ENCODE measurements around the gene MSI2. TPM values are rescaled to one million over a fixed set of nuclear protein-coding genes. Genes with fewer than 3 reads are reported as not detected.

MSI2 gene
- total RNA-seq, 1 donor from 2014 or later, result 54.9 TPM

DNA sequence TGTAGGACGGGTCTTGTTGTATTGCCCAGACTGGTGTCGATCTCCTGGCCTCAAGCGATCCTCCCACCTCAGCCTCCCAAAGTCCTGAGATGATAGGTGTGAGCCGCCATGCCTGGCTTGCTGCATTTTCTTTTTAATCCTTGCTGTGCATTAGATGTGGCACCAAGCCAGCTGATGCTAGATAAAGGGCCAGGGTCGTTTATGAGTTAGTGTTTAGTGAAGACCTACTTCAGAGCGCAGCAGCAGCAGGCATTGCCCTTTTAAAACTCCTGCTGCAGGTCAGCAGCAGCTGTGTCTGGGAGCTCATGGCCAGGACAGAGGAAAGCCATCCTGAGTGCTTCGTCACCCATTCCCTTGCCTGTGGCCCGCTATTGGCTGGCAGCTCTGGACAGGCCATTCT is 251.5 kb downstream of the MSI2 start:
- DNase-seq, result no peak

DNA sequence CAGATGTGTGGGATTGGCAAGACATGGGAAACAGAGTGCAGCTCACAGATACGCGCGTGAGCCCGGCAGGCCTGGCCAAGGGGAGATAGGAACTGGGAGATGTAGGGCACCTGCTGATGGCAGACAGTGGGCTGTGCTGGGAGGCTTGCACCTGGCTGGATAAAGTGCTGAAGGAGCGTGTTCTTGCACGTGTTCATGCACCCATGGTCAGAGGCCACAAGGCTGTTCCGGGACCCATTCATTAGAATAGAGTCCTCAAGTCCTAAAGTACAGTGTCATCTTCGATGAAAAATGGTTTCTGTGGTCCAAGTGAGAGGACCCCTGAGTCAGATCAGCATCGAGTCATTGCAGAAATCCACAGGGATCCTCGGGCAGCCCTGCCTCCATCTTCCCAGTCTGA is 252.3 kb downstream of the MSI2 start:
- DNase-seq, result no peak

- no peak for DNase-seq
These were observed 255.3 kb downstream of the MSI2 start for GRCh38 chr17:57511475-57512123.

DNA sequence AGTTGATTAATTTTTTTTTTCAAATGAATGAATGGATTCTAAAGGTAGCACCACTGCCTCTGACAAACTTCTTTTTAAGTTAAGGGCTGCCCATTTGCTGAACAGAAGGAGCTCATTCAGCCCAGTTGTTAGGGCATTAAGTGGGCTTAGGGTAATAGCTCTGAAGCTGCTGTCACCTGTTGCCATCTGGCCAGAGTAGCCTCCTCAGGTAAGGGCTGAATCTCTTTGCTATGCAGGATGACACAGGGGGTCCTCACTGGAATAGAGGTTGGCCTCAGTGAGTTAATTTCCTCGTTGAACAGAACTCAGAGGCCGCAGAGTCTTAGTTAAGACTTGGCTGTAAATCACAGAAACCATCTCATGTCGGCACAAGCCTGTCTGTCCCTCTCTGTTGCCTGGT is 255.9 kb downstream of the MSI2 start:
- DNase-seq, result no peak

DNA sequence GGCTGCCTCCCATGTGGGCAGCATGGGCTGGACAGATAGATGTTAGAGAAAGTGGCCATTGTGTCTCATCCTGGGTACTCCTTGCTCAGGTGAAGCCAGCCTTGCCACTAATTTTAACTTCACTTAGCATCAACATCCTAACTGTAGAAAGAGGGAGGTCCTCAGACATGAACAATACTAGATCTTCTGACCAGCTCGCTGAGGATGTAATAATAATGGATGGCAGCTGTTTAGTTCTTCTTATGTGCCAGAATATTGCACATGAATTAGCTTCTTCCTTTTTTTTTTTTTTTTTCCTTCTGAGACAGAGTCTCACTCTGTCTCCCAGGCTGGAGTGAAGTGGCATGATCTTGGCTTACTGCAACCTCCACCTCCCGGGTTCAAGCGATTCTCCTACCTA is 256.4 kb downstream of the MSI2 start:
- no peak for DNase-seq

DNA sequence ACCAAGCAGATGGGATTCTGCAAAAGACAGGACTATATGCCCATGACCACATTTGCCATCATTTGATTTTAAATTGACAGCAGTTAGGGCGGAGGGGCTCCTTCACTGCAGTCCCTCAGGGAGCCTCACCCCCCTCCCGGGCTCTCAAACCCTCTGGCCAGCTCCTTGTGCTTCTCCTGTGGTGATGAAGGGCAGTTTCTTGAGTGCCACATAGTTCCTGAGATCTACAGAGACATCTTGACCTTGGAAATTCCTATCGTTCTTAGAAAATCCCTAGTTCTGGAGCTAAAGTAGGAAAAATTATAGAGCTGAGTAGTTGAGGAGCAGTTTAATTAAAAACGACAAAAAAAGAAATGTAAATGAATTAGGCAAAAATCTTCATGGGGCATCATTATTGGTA is 257.2 kb downstream of the MSI2 start:
- no peak for DNase-seq

DNA sequence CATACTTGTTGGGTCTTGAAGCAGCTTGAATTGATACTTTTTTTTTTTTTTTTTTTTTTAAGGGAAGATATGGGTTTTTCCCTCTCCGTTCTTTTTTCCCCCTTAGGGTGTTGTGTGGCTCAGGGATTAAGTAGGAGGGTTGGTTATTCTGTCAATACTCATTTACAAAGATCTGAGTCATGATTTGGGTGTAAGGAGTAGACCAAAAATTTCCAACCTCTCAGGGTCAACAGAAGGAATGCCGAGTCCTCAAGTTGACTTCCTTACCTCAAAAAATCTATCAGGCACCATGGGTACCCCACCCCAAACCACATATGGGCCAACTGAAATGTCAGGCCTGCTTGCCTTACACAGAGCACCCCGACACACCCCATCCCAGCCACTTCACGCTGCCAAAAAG is 258.3 kb downstream of the MSI2 start:
- no peak for DNase-seq

DNA sequence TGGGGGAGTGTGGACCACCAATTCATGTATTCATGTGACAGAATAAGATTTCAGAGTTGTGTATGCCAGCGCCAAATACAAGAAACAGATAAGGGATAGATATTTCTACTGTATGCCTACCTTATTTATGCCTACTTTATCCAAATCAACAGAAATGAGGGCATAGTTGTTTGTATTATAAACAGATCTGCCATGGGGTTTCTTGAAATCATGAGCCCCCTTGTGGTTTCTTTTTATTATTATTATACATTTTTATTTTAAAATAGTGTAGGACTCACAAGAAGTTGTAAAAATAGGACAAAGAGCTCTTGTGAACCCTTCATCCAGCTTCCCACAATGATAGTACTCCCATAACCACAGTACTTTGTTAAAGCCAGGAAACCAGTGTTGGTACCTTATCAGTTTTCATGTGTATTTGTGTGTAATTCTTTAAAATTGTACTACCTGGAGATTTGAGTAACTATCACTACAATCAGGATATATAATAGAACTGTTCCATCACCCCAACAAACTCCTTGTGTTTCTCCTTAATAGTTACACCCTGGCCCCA is 259.4 kb downstream of the MSI2 start:
- DNase-seq, result no peak

- no peak for DNase-seq
These were observed 260.2 kb downstream of the MSI2 start for GRCh38 chr17:57516290-57517230.

DNA sequence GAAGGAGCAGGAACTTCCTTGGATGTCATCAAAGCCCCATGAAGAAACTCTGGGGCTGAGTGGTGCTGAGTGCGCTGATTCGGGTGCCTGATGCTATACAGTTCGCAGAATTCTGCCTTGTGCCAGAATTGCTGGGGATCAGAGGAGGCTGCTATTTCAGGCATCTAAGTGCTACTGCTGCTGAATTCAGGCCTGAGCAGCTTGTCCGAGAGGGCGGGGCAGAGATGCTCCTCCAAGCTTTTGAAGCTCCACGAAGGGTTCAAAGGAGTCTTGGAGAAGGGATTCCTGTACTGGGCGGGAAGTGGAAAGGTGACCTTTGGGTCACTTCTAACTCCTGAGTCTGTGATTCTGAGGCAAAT is 260.9 kb downstream of the MSI2 start:
- DNase-seq, result no peak

DNA sequence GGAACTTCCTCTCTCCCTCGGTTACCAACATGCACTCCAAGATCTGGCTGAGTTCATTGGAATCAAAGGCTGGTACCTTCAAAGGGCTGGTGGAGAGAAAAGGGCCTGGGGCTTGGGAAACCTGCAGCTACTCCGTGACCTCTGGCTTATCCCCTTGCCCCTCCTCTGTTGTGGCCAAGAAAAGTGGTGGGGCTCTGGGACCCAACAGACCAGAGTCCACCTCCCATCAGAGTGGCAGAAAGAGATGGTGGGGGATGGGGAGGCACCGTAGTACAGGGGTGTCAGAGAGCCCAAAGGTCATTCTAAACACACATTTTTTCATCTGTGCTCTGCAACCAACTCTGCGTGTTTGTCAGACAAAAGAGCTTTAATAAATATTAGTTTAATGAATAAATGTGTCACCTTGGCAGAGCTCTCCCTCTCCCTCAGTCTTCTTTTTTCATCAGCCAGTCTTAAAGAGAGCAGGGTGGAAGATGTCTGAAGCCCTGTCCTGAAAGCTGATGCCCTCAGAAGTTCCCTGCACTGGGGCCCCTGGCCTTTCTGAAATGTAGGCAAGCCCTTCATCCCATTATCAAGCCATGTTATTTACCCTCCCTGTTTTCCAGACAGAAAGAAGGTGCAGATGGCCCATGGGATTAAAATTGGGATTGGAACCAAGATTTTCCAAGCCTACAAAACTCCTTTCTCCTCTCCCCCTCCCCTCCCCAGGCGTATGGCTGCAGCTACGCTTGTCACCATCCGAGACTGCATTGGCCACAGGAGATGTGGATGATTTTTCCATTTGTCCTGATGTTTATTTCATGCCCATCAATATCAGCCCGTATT is 261.5 kb downstream of the MSI2 start:
- DNase-seq, result no peak

- DNase-seq, result peak; percentile 93
These were observed 262.6 kb downstream of the MSI2 start for GRCh38 chr17:57518587-57519581.

- DNase-seq, result no peak
These were observed 263.5 kb downstream of the MSI2 start for GRCh38 chr17:57519800-57520199.

- no peak for DNase-seq
These were observed 265.3 kb downstream of the MSI2 start for GRCh38 chr17:57521606-57522005.

GRCh38 chr17:57522042-57523005 is 266.0 kb downstream of the MSI2 start:
- DNase-seq, result peak; percentile 48

- DNase-seq, result no peak
These were observed 267.8 kb downstream of the MSI2 start for GRCh38 chr17:57523926-57524632.

DNA sequence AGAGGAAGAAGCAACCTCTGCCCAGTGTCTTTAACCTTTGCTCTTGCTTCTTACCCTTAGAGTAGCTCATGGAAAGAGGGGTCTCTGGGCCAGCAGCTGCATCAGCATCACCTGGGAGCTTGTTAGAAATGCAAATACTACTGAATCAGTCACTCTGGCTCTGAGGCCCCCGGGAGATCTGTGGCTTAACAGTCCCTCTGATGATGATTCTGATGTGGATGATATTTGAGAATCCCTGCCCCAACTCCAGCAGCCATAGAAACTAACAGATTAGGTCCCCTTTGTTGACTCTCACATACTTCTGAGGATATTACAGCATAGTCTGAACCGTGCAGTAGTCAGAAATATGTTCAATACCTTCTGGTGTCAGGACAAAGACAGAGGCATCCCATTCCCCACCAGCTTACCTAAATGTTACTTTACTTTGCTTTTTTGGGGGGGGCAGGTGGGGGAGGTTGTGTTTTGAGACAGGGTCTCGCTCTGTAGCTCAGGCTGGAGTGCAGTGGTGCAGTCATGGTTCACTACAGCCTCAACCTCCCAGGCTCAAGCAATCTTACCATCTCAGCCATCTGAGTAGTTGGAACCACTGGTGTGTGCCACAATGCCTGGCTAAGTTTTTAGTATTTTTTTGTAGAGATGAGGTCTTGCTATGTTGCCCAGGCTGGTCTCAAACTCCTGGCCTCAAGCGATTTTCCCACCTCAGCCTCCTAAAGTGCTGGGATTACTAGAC is 268.7 kb downstream of the MSI2 start:
- no peak for DNase-seq

GRCh38 chr17:57527221-57528057 is 271.1 kb downstream of the MSI2 start:
- no peak for DNase-seq
